Nephron progenitor cell (in vitro differentiated cells): ENCODE data around the gene ANKRD62.
"Not testable (repeated sequence)": the region's sequence is repeated elsewhere in the genome, so short reads cannot be mapped to it uniquely, and the experiment has no call there.

Experiments used
- DNase-seq: peaks from one replicate; pipeline ENCODE4 v3.0.0; 2021
- H3K27ac Mint-ChIP-seq: 2 replicates; pipeline ENCODE4 v1.8.0; 2021; ENCODE audit warnings: mild to moderate bottlenecking, moderate library complexity, mixed read lengths
- H3K27me3 Mint-ChIP-seq: 2 replicates; pipeline ENCODE4 v1.8.0; 2021; ENCODE audit warnings: mild to moderate bottlenecking, low read depth, mixed read lengths; ENCODE audit not compliant: poor library complexity
- H3K36me3 Mint-ChIP-seq: 2 replicates; pipeline ENCODE4 v1.8.0; 2021; ENCODE audit warnings: low read depth, mixed read lengths
- H3K4me1 Mint-ChIP-seq: 2 replicates; pipeline ENCODE4 v1.8.0; 2021; ENCODE audit warnings: mixed read lengths
- H3K4me3 Mint-ChIP-seq: 2 replicates; pipeline ENCODE4 v1.8.0; 2021; ENCODE audit warnings: mild to moderate bottlenecking, moderate library complexity, mixed read lengths
- H3K9me3 Mint-ChIP-seq: 2 replicates; pipeline ENCODE4 v1.8.0; 2021; ENCODE audit warnings: mild to moderate bottlenecking, moderate library complexity, mixed read lengths
- CTCF ChIP-seq: fragments of 200-600 bp; sonication (generic); IDR thresholded peaks from 2 replicates; pipeline ENCODE4 v1.5.0; 2021; ENCODE audit warnings: antibody characterized with exemption

ANKRD62 gene

GRCh38 chr18:12068950-12069320 is 24.7 kb upstream of the ANKRD62 start:
- no peak for DNase-seq
- H3K27ac Mint-ChIP-seq, result no peak overlapping the region
- H3K9me3 Mint-ChIP-seq, result no peaks in the 10 kb centered on the region
- TF ChIP-seq CTCF, result no peak
- H3K4me3 Mint-ChIP-seq, result no peak overlapping the region
- H3K4me1 Mint-ChIP-seq, result peaks cover 18% of the 10 kb centered on the region
- peaks cover 12% of the 10 kb centered on the region for H3K27me3 Mint-ChIP-seq
- no peaks in the 10 kb centered on the region for H3K36me3 Mint-ChIP-seq

GRCh38 chr18:12071066-12071465 is 22.6 kb upstream of the ANKRD62 start:
- H3K27me3 Mint-ChIP-seq, result peaks cover 24% of the 10 kb centered on the region
- H3K27ac Mint-ChIP-seq, H3K4me1 Mint-ChIP-seq, H3K36me3 Mint-ChIP-seq, H3K9me3 Mint-ChIP-seq, DNase-seq, H3K4me3 Mint-ChIP-seq: not testable (repeated sequence)

GRCh38 chr18:12072996-12073395 is 20.6 kb upstream of the ANKRD62 start:
- H3K27ac Mint-ChIP-seq, result no peak overlapping the region
- no peak for DNase-seq
- peaks cover 35% of the 10 kb centered on the region for H3K27me3 Mint-ChIP-seq
- H3K36me3 Mint-ChIP-seq, result no peaks in the 10 kb centered on the region
- no peak overlapping the region for H3K4me3 Mint-ChIP-seq
- no peak for TF ChIP-seq CTCF
- no peaks in the 10 kb centered on the region for H3K9me3 Mint-ChIP-seq
- no peaks in the 10 kb centered on the region for H3K4me1 Mint-ChIP-seq

- Mint-ChIP-seq H3K4me1 (peaks cover 4% of the 10 kb centered on the region), H3K36me3 (no peaks in the 10 kb centered on the region), H3K27me3 (peaks cover 35% of the 10 kb centered on the region), H3K4me3 (no peak overlapping the region), H3K9me3 (no peaks in the 10 kb centered on the region), H3K27ac (no peak overlapping the region)
- TF ChIP-seq CTCF, result no peak
- DNase-seq, result no peak
Observed at GRCh38 chr18:12074736-12075135, 18.9 kb upstream of the ANKRD62 start.

- Mint-ChIP-seq H3K36me3 (no peaks in the 10 kb centered on the region), H3K27me3 (peaks cover 35% of the 10 kb centered on the region), H3K27ac (no peak overlapping the region), H3K9me3 (no peaks in the 10 kb centered on the region), H3K4me1 (peaks cover 6% of the 10 kb centered on the region), H3K4me3 (peak overlapping the region; percentile 71)
- DNase-seq, result peak; percentile 69
- no peak for TF ChIP-seq CTCF
Observed at GRCh38 chr18:12076424-12077140, 17.1 kb upstream of the ANKRD62 start.

GRCh38 chr18:12077994-12078393 is 15.6 kb upstream of the ANKRD62 start:
- H3K4me3 Mint-ChIP-seq, H3K9me3 Mint-ChIP-seq, H3K36me3 Mint-ChIP-seq, H3K27ac Mint-ChIP-seq, DNase-seq, H3K4me1 Mint-ChIP-seq: not testable (repeated sequence)
- H3K27me3 Mint-ChIP-seq, result peaks cover 35% of the 10 kb centered on the region

- Mint-ChIP-seq H3K4me3 (no peak overlapping the region), H3K27me3 (peaks cover 31% of the 10 kb centered on the region), H3K4me1 (peaks cover 6% of the 10 kb centered on the region), H3K36me3 (no peaks in the 10 kb centered on the region), H3K9me3 (no peaks in the 10 kb centered on the region), H3K27ac (no peak overlapping the region)
- DNase-seq, result no peak
- TF ChIP-seq CTCF, result no peak
Observed at GRCh38 chr18:12079491-12080237, 14.0 kb upstream of the ANKRD62 start.
